H1 (cell line): ENCODE measurements around the gene CAMK1. TPM values are rescaled to one million over a fixed set of nuclear protein-coding genes. Genes with fewer than 3 reads are reported as not detected.

Source experiments
- CTCF ChIA-PET: fragments of 300-600 bp; sonication (Branson Sonifier 250); formaldehyde crosslinking; loops from one replicate; lab custom pipeline; 2021; ENCODE audit not compliant: partially characterized antibody; lab: Charles Lee
- POLR2A ChIA-PET: fragments of 300-600 bp; sonication (Branson Sonifier 250); formaldehyde crosslinking; loops from one replicate; lab custom pipeline; 2021; ENCODE audit warnings: inconsistent platforms; ENCODE audit not compliant: partially characterized antibody; lab: Charles Lee
- DNase-seq, 2 experiments: peaks; one replicate each; pipeline versions ENCODE4 v3.0.0 to v3.0.0-alpha.2; 2010 to 2022; ENCODE audit warnings: low spot score in 2 of 2, low read depth in 1 of 2, mixed read lengths in 1 of 2
- FAIRE-seq: peaks from 2 replicates; lab custom pipeline; 2011; peaks lifted over from hg19 to GRCh38; lab: Jason Lieb, UNC
- H2AFZ ChIP-seq: 2 replicates; pipeline ENCODE4 v1.8.1; 2012; ENCODE audit warnings: low read length, inconsistent platforms
- H2AK5ac ChIP-seq: 2 replicates; pipeline ENCODE4 v1.6.1; 2013; ENCODE audit warnings: low read depth, low read length
- H2BK120ac ChIP-seq: replicated peaks from 2 replicates; pipeline ENCODE3; 2013; ENCODE audit warnings: low read depth, low read length, inconsistent platforms
- H2BK12ac ChIP-seq: 2 replicates; pipeline ENCODE4 v1.6.1; 2013; ENCODE audit warnings: low read depth, low read length
- H2BK15ac ChIP-seq: 2 replicates; pipeline ENCODE4 v1.6.1; 2013; ENCODE audit warnings: low read length
- H2BK20ac ChIP-seq: 2 replicates; pipeline ENCODE4 v1.6.1; 2013; ENCODE audit warnings: low read length
- H2BK5ac ChIP-seq: 2 replicates; pipeline ENCODE4 v1.6.1; 2013; ENCODE audit warnings: low read depth, low read length
- H3K14ac ChIP-seq: 2 replicates; pipeline ENCODE4 v1.6.1; 2013; ENCODE audit warnings: inconsistent platforms; ENCODE audit not compliant: insufficient read length
- H3K18ac ChIP-seq: 2 replicates; pipeline ENCODE4 v1.6.1; 2013; ENCODE audit warnings: low read length; ENCODE audit errors: extremely low read depth
- H3K23ac ChIP-seq: 2 replicates; pipeline ENCODE4 v1.6.1; 2013; ENCODE audit warnings: inconsistent platforms; ENCODE audit not compliant: insufficient read length
- H3K23me2 ChIP-seq: 2 replicates; pipeline ENCODE4 v1.6.1; 2013; ENCODE audit warnings: low read depth, low read length
- H3K27ac ChIP-seq: 2 replicates; pipeline ENCODE4 v1.6.1; 2011; ENCODE audit warnings: low read depth, low read length, inconsistent platforms
- H3K27me3 ChIP-seq, 4 experiments: replicated peaks in 1 of 4; 1 replicate in 1 of 4; 2 replicates in 3 of 4; pipeline versions ENCODE4 v1.6.1 to v1.8.1; 2011 to 2013; ENCODE audit warnings: low read length in 3 of 4, mild to moderate bottlenecking in 3 of 4, inconsistent platforms in 2 of 4, mixed read lengths in 2 of 4, moderate library complexity in 1 of 4; ENCODE audit not compliant: control insufficient read depth in 3 of 4, insufficient read depth in 3 of 4; ENCODE audit errors: extremely low read depth in 1 of 4
- H3K36me3 ChIP-seq, 4 experiments: 2 replicates each; pipeline versions ENCODE4 v1.6.1 to v1.8.1; 2011 to 2013; ENCODE audit warnings: mild to moderate bottlenecking in 4 of 4, low read length in 3 of 4, moderate library complexity in 2 of 4, control low read depth in 1 of 4, inconsistent platforms in 1 of 4; ENCODE audit not compliant: insufficient read depth in 4 of 4, control insufficient read depth in 2 of 4
- H3K4ac ChIP-seq: replicated peaks from 2 replicates; pipeline ENCODE3; 2013; ENCODE audit warnings: low read length, low read depth, mixed read lengths, inconsistent platforms; ENCODE audit not compliant: insufficient read length
- H3K4me1 ChIP-seq, 4 experiments: replicated peaks in 1 of 4; 1 replicate in 1 of 4; 2 replicates in 3 of 4; pipeline versions ENCODE4 v1.6.1 to v1.8.1; 2011 to 2013; ENCODE audit warnings: low read length in 3 of 4, inconsistent platforms in 2 of 4, mixed read lengths in 1 of 4; ENCODE audit not compliant: insufficient read depth in 4 of 4, control insufficient read depth in 3 of 4
- H3K4me2 ChIP-seq, 2 experiments: 2 replicates each; pipeline versions ENCODE4 v1.6.1 to v1.8.1; 2011 to 2013; ENCODE audit warnings: low read depth in 2 of 2, low read length in 2 of 2, control low read depth in 1 of 2, inconsistent platforms in 1 of 2, mild to moderate bottlenecking in 1 of 2; ENCODE audit not compliant: insufficient read depth in 1 of 2
- H3K4me3 ChIP-seq, 4 experiments: fragments of 200-600, 300-600 bp in 1 of 4; sonication (generic), shearing (Covaris generic), sonication (Bioruptor Twin) in 1 of 4; 2 replicates each; pipeline versions ENCODE4 v1.5.1 to v1.8.1; 2011 to 2016; ENCODE audit warnings: low read length in 4 of 4, low read depth in 3 of 4, control low read depth in 2 of 4, inconsistent platforms in 2 of 4, mild to moderate bottlenecking in 2 of 4, mixed read lengths in 1 of 4, moderate library complexity in 1 of 4; ENCODE audit not compliant: insufficient read depth in 2 of 4; ENCODE audit errors: extremely low read depth in 1 of 4
- H3K56ac ChIP-seq: replicated peaks from 2 replicates; pipeline ENCODE3; 2013; ENCODE audit warnings: low read depth, mild to moderate bottlenecking, mixed read lengths, low read length, inconsistent platforms; ENCODE audit not compliant: insufficient read length
- H3K79me1 ChIP-seq: 2 replicates; pipeline ENCODE4 v1.6.1; 2013; ENCODE audit warnings: low read depth, low read length, control low read depth
- H3K79me2 ChIP-seq, 2 experiments: 2 replicates each; pipeline versions ENCODE4 v1.6.1 to v1.8.1; 2012 to 2013; ENCODE audit warnings: low read length in 2 of 2, mild to moderate bottlenecking in 2 of 2, inconsistent platforms in 1 of 2; ENCODE audit not compliant: insufficient read depth in 2 of 2, control insufficient read depth in 1 of 2
- H3K9ac ChIP-seq, 4 experiments: replicated peaks in 1 of 4; 1 replicate in 1 of 4; 2 replicates in 3 of 4; pipeline versions ENCODE4 v1.6.1 to v1.8.1; 2011 to 2013; ENCODE audit warnings: low read depth in 3 of 4, low read length in 3 of 4, control low read depth in 2 of 4, mild to moderate bottlenecking in 2 of 4, moderate library complexity in 2 of 4, inconsistent platforms in 1 of 4; ENCODE audit errors: extremely low read depth in 1 of 4
- H3K9me3 ChIP-seq, 2 experiments: 2 replicates each; pipeline versions ENCODE4 v1.6.1 to v1.8.1; 2012 to 2013; ENCODE audit warnings: mild to moderate bottlenecking in 2 of 2, moderate library complexity in 2 of 2, control low read depth in 1 of 2, inconsistent platforms in 1 of 2, low read depth in 1 of 2, low read length in 1 of 2, mixed read lengths in 1 of 2; ENCODE audit not compliant: insufficient read depth in 2 of 2
- H4K20me1 ChIP-seq, 2 experiments: replicated peaks in 1 of 2; 2 replicates each; pipeline versions ENCODE3 to v1.8.1; 2011 to 2013; ENCODE audit warnings: inconsistent platforms in 2 of 2, low read length in 2 of 2, mild to moderate bottlenecking in 1 of 2; ENCODE audit not compliant: insufficient read depth in 2 of 2, control insufficient read depth in 1 of 2
- H4K5ac ChIP-seq: 2 replicates; pipeline ENCODE4 v1.6.1; 2013; ENCODE audit warnings: low read length, low read depth, mixed read lengths, inconsistent platforms; ENCODE audit not compliant: insufficient read length
- H4K8ac ChIP-seq: 2 replicates; pipeline ENCODE4 v1.8.0; 2013; ENCODE audit warnings: mild to moderate bottlenecking, moderate library complexity, low read length, inconsistent platforms; ENCODE audit not compliant: insufficient read depth; ENCODE audit errors: extremely low read depth
- H4K91ac ChIP-seq: replicated peaks from 2 replicates; pipeline ENCODE3; 2013; ENCODE audit warnings: low read length, mixed read lengths, inconsistent platforms; ENCODE audit not compliant: insufficient read length
- CTCF ChIP-seq, 3 experiments: IDR thresholded peaks; 1 replicate in 2 of 3; 2 replicates in 1 of 3; pipeline versions ENCODE4 v1.5.1 to v1.6.1; 2011; ENCODE audit warnings: low read length in 3 of 3, mild to moderate bottlenecking in 3 of 3, inconsistent platforms in 2 of 3, low read depth in 1 of 3, moderate library complexity in 1 of 3; ENCODE audit not compliant: insufficient read depth in 1 of 3; ENCODE audit errors: control extremely low read depth in 1 of 3
- EP300 ChIP-seq, 2 experiments: IDR thresholded peaks; 1 replicate in 1 of 2; 2 replicates in 1 of 2; pipeline ENCODE4 v1.6.1; 2011 to 2012; ENCODE audit warnings: low read depth in 2 of 2, low read length in 2 of 2, mild to moderate bottlenecking in 2 of 2, borderline replicate concordance in 1 of 2, inconsistent platforms in 1 of 2, moderate library complexity in 1 of 2
- EZH2 ChIP-seq: fragments of 200-600 bp; sonication (generic); IDR thresholded peaks from 2 replicates; pipeline ENCODE4 v1.7.1; 2012; ENCODE audit warnings: low read depth, mild to moderate bottlenecking, moderate library complexity, low read length, inconsistent platforms; ENCODE audit not compliant: severe bottlenecking
- GABPA ChIP-seq: IDR thresholded peaks from 2 replicates; pipeline ENCODE4 v1.6.1; 2011; ENCODE audit warnings: mild to moderate bottlenecking, low read length, moderate library complexity, borderline replicate concordance; ENCODE audit not compliant: insufficient read depth
- GTF2F1 ChIP-seq: IDR thresholded peaks from 2 replicates; pipeline ENCODE4 v1.6.1; 2012; ENCODE audit warnings: low read depth, low read length, improper control_type of control experiment, borderline replicate concordance
- HDAC6 ChIP-seq: IDR thresholded peaks from one replicate; pipeline ENCODE4 v1.7.1; 2012; ENCODE audit warnings: low read depth, mild to moderate bottlenecking, inconsistent platforms, low read length, moderate library complexity
- KDM5A ChIP-seq: fragments of 200-600 bp; IDR thresholded peaks from 2 replicates; pipeline ENCODE4 v1.7.1; 2012; ENCODE audit warnings: mild to moderate bottlenecking, low read length, inconsistent platforms, mixed read lengths
- POLR2AphosphoS5 ChIP-seq: IDR thresholded peaks from 2 replicates; pipeline ENCODE4 v1.6.1; 2011; ENCODE audit warnings: low read depth, low read length
- SIN3A ChIP-seq, 2 experiments: IDR thresholded peaks in 1 of 2; conservative IDR thresholded peaks in 1 of 2; 2 replicates each; pipeline ENCODE4 v1.6.1; 2011 to 2012; ENCODE audit warnings: low read length in 2 of 2, improper control_type of control experiment in 1 of 2, low read depth in 1 of 2, mild to moderate bottlenecking in 1 of 2
- TBP ChIP-seq: IDR thresholded peaks from 2 replicates; pipeline ENCODE4 v1.6.1; 2011; ENCODE audit warnings: low read depth, low read length, improper control_type of control experiment
- WGBS, 2 experiments: shearing (Covaris generic) in 1 of 2; methylation state at CpG; one replicate each; pipeline versions ENCODE4 v1.1.6 to v1.1.7; 2013 to 2015; ENCODE audit warnings: low lambda C conversion rate in 2 of 2, mixed read lengths in 2 of 2, inconsistent platforms in 1 of 2, low coverage in 1 of 2, missing lambda C conversion rate in 1 of 2; ENCODE audit not compliant: insufficient replicate concordance in 2 of 2, insufficient coverage in 1 of 2, insufficient read length in 1 of 2; ENCODE audit errors: extremely low coverage in 1 of 2, missing lambda C conversion rate in 1 of 2; 5-methylcytosine and 5-hydroxymethylcytosine counted together
- polyA plus RNA-seq, 7 experiments: library from polyadenylated mRNA; depleted of rRNA in 3 of 7; stranded (reverse) in 5 of 7; unstranded in 2 of 7; fragments of >200 nt in 5 of 7; fragments of 200-250 nt in 2 of 7; gene quantifications; 1 replicate in 5 of 7; 2 replicates in 1 of 7; 4 replicates in 1 of 7; pipeline versions ENCODE4 v1.2.1 to v1.2.3, GENCODE V29; 2011 to 2013; ENCODE audit warnings: missing spikeins in 2 of 7, mixed read lengths in 2 of 7
- total RNA-seq: library from RNA; stranded (reverse); fragmentation: NEBNext Ultra II Directional; extraction: Animal tissue kit (Norgen Biotek cat#: 25700); gene quantifications from 2 replicates; pipeline ENCODE4 v1.2.1, GENCODE V29; 2021
- TF ChIP-seq, protein P1 (sequence below): IDR thresholded peaks from 2 replicates; pipeline ENCODE4 v1.6.1; 2012; ENCODE audit warnings: inconsistent platforms

CAMK1 gene
- total and polyA plus RNA-seq, 2 of the 8 experiments (the other 6 are each of a cell fraction or from before 2014, with no cell fraction given), result 4.9 to 5.1 TPM

DNA sequence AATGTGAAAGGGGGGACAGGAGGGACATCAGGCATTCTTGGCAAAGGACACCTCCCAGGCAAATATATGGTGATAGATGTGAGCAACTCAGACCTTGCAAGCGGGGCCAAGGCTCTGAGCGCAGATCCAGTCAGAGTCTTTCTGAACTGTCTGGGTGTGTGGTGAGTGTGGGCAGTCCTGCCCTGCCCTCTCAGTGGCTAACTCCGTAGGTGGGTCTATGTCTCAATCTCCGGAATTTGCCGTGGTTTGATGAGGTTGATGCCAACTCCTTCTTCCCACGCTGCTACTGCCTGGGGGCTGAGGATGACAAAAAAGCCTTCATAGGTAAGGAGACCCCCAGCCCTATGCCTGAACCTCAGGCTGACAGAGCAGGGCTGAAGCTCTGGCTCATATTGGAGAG is 47.7 kb upstream of the CAMK1 start:
- H2BK120ac ChIP-seq, result no peak overlapping the region
- no peaks in the 10 kb centered on the region for H3K79me1 ChIP-seq
- no peak overlapping the region for H3K56ac ChIP-seq
- H3K79me2 ChIP-seq, result no peaks in the 10 kb centered on the region
- H3K18ac ChIP-seq, result no peak overlapping the region
- no peak overlapping the region for H2BK15ac ChIP-seq
- no peak overlapping the region for H4K8ac ChIP-seq
- no peak overlapping the region for H4K5ac ChIP-seq
- H3K36me3 ChIP-seq, result no peaks in the 10 kb centered on the region
- H4K91ac ChIP-seq, result no peak overlapping the region
- H2BK5ac ChIP-seq, result no peak overlapping the region
- H3K4me2 ChIP-seq, result no peak overlapping the region
- CTCF ChIA-PET, result interaction anchor here (5.7 kb wide), 1 partner anchor 9 kb away, joined by 30 read pairs; the partner anchor contains the start of gene TTLL3
- no peak overlapping the region for H2AFZ ChIP-seq
- no peak overlapping the region for H3K27ac ChIP-seq
- H2AK5ac ChIP-seq, result no peak overlapping the region
- H3K9me3 ChIP-seq, result no peaks in the 10 kb centered on the region
- H3K23ac ChIP-seq, result no peak overlapping the region
- no peak overlapping the region for H2BK12ac ChIP-seq
- H3K9ac ChIP-seq, result no peak overlapping the region
- no peaks in the 10 kb centered on the region; the same call in 1 of the 2 replicates for H3K23me2 ChIP-seq
- FAIRE-seq, result no peak
- no peaks in the 10 kb centered on the region for H3K4me1 ChIP-seq
- POLR2A ChIA-PET, result no interaction called here
- no peaks in the 10 kb centered on the region for H3K27me3 ChIP-seq
- whole genome bisulfite sequencing, 2 experiments, result 87% methylated on average over 6 of the region's 6 CpGs; no CpG with 5 or more reads in 1 of the 2 experiments
- no peak overlapping the region for H3K4me3 ChIP-seq
- no peak overlapping the region for H3K14ac ChIP-seq
- DNase-seq, result no peak
- no peaks in the 10 kb centered on the region for H4K20me1 ChIP-seq
- no peak overlapping the region for H2BK20ac ChIP-seq
- no peak overlapping the region for H3K4ac ChIP-seq
- TF ChIP-seq HDAC6 (no peak), SIN3A (conservative IDR thresholded peaks at IDR 0.05 in 1 of 2, IDR thresholded peaks at IDR 0.05 in 1 of 2; ENCODE audit: low read depth in 1 of 2, low read length in 2 of 2) (no peak), POLR2AphosphoS5 (no peak), EZH2 (no peak), GABPA (no peak), CTCF (IDR thresholded peaks at IDR 0.05; ENCODE audit: control extremely low read depth in 1 of 3, insufficient read depth in 1 of 3, low read depth in 1 of 3, low read length in 3 of 3) (no peak), TBP (no peak), KDM5A (no peak), EP300 (IDR thresholded peaks at IDR 0.05; ENCODE audit: borderline replicate concordance in 1 of 2, low read depth in 2 of 2, low read length in 2 of 2) (no peak), GTF2F1 (no peak)
- TF ChIP-seq, protein P1, sequence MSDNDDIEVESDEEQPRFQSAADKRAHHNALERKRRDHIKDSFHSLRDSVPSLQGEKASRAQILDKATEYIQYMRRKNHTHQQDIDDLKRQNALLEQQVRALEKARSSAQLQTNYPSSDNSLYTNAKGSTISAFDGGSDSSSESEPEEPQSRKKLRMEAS, result no peak
